ENCODE measurements around the gene UGT1A3.

GRCh38 chr2:233691443-233692433 is 37.1 kb upstream of the UGT1A3 start:
- TF ChIP-seq SP1 (IDR thresholded peaks at IDR 0.05) = no peak
- no peak for TF ChIP-seq ELF4 (IDR thresholded peaks at IDR 0.05)
- TF ChIP-seq ZNF384 (IDR thresholded peaks at IDR 0.05) = no peak
- no peak for TF ChIP-seq NFRKB (IDR thresholded peaks at IDR 0.05)

Measured in HEK293T (cell line).